HepG2 (cell line): Measurements from ENCODE around the gene ASPM. TPM values are rescaled to one million over a fixed set of nuclear protein-coding genes. Genes with fewer than 3 reads are reported as not detected.

Experiments
- ATAC-seq: fragments of 200-7000 bp; cut with Tn5 transposase; 3 replicates; pipeline ENCODE4 v1.9.1; 2020; ENCODE audit warnings: mild to moderate bottlenecking, moderate library complexity
- BruUV-seq: library from RNA; stranded (reverse); fragments of 400-500 nt; replicated peaks from 2 replicates; lab custom pipeline; 2021; lab: Mats Ljungman, UMichigan
- CTCF ChIA-PET: fragments of 300-600 bp; formaldehyde crosslinking; extraction: SDS; loops from one replicate; lab custom pipeline; 2021; ENCODE audit warnings: low total read pairs, inconsistent platforms, low intra/inter-chr PET ratio; lab: Yijun Ruan, JAX
- POLR2A ChIA-PET: fragments of 350-600 bp; sonication (Branson Sonifier 250); formaldehyde crosslinking; loops from one replicate; lab custom pipeline; 2020; ENCODE audit warnings: antibody characterized with exemption, inconsistent platforms; lab: Yijun Ruan, JAX
- DNase-seq: peaks from one replicate; pipeline ENCODE4 v3.0.0-alpha.2; 2015; ENCODE audit warnings: low spot score
- FAIRE-seq: peaks from 3 replicates; lab custom pipeline; 2011; peaks lifted over from hg19 to GRCh38; lab: Jason Lieb, UNC
- H2AFZ ChIP-seq: one replicate; pipeline ENCODE4 v1.6.1; 2011; ENCODE audit warnings: low read length, inconsistent platforms
- H3K27ac ChIP-seq: fragments of 300-600 bp; 3 replicates; pipeline ENCODE4 v1.8.0; 2011; ENCODE audit warnings: mixed run types, mild to moderate bottlenecking, mixed read lengths, low read length, inconsistent platforms; ENCODE audit not compliant: insufficient read depth; ENCODE audit errors: extremely low read length
- H3K27me3 ChIP-seq, 2 experiments: fragments of 200-600 bp in 1 of 2; 2 replicates in 1 of 2; 3 replicates in 1 of 2; pipeline versions ENCODE4 v1.6.0 to v1.8.0; 2011; ENCODE audit warnings: low read length in 2 of 2, mild to moderate bottlenecking in 2 of 2, moderate library complexity in 2 of 2, inconsistent platforms in 1 of 2; ENCODE audit not compliant: insufficient read depth in 2 of 2, control insufficient read depth in 1 of 2
- H3K36me3 ChIP-seq, 2 experiments: fragments of 200-600 bp in 1 of 2; replicated peaks in 1 of 2; 2 replicates in 1 of 2; 3 replicates in 1 of 2; pipeline versions ENCODE4 v1.5.1 to v1.8.0; 2011; ENCODE audit warnings: low read length in 2 of 2, inconsistent platforms in 1 of 2; ENCODE audit not compliant: insufficient read depth in 2 of 2, control insufficient read depth in 1 of 2
- H3K4me1 ChIP-seq: 2 replicates; pipeline ENCODE4 v1.5.1; 2012; ENCODE audit warnings: low read length, inconsistent platforms; ENCODE audit not compliant: insufficient read depth
- H3K4me2 ChIP-seq: 2 replicates; pipeline ENCODE4 v1.6.0; 2011; ENCODE audit warnings: low read depth, low read length, inconsistent platforms
- H3K4me3 ChIP-seq, 3 experiments: fragments of 200-600 bp in 1 of 3; sonication (generic), shearing (Covaris generic) in 1 of 3; replicated peaks in 1 of 3; 2 replicates each; pipeline ENCODE4 v1.5.1; 2011 to 2016; ENCODE audit warnings: low read length in 3 of 3, inconsistent platforms in 2 of 3, low read depth in 2 of 3, mild to moderate bottlenecking in 2 of 3, control low read depth in 1 of 3, mixed read lengths in 1 of 3; ENCODE audit not compliant: insufficient read depth in 1 of 3
- H3K79me2 ChIP-seq: one replicate; pipeline ENCODE4 v1.6.1; 2011; ENCODE audit warnings: low read length, inconsistent platforms; ENCODE audit not compliant: insufficient read depth
- H3K9ac ChIP-seq: 2 replicates; pipeline ENCODE4 v1.6.0; 2011; ENCODE audit warnings: mild to moderate bottlenecking, low read depth, low read length, inconsistent platforms; ENCODE audit not compliant: insufficient read depth
- H3K9me3 ChIP-seq: 2 replicates; pipeline ENCODE4 v1.5.1; 2012; ENCODE audit warnings: mild to moderate bottlenecking, low read length
- H4K20me1 ChIP-seq: 2 replicates; pipeline ENCODE4 v1.6.0; 2011; ENCODE audit warnings: inconsistent platforms, mild to moderate bottlenecking, low read length, moderate library complexity; ENCODE audit not compliant: insufficient read depth
- CREB3 ChIP-seq: sonication (generic); formaldehyde crosslinking; IDR thresholded peaks from 2 replicates; pipeline ENCODE4 v1.5.0; 2020; ENCODE audit warnings: missing genetic modification reagents
- EZH2 ChIP-seq: conservative IDR thresholded peaks from 2 replicates; pipeline ENCODE4 v1.6.1; 2012; ENCODE audit warnings: mild to moderate bottlenecking, low read depth, low read length, moderate library complexity
- FOXP4 ChIP-seq: sonication (generic); formaldehyde crosslinking; IDR thresholded peaks from 2 replicates; pipeline ENCODE4 v1.4.0; 2020; ENCODE audit warnings: missing genetic modification reagents
- HOXA7 ChIP-seq: sonication (generic); formaldehyde crosslinking; IDR thresholded peaks from 2 replicates; pipeline ENCODE4 v1.8.1; 2022; ENCODE audit warnings: mild to moderate bottlenecking, missing genetic modification reagents, moderate library complexity
- MED1 ChIP-seq: sonication (generic); formaldehyde crosslinking; IDR thresholded peaks from 2 replicates; pipeline ENCODE4 v1.4.0; 2020; ENCODE audit warnings: missing genetic modification reagents
- SMARCE1 ChIP-seq: fragments of 450-650 bp; IDR thresholded peaks from 2 replicates; pipeline ENCODE4 v1.6.1; 2017; ENCODE audit warnings: borderline replicate concordance
- TAF15 ChIP-seq: fragments of 200-400 bp; formaldehyde crosslinking; IDR thresholded peaks from one replicate; pipeline ENCODE4 v1.6.1; 2018; ENCODE audit warnings: mild to moderate bottlenecking, low read depth, low read length; ENCODE audit not compliant: poor library complexity, severe bottlenecking
- ZNF841 ChIP-seq: sonication (generic); formaldehyde crosslinking; IDR thresholded peaks from 2 replicates; pipeline ENCODE4 v1.8.1; 2023; ENCODE audit warnings: missing genetic modification reagents, borderline replicate concordance
- WGBS: methylation state at CpG from one replicate; pipeline ENCODE4 v1.1.6; 2017; ENCODE audit warnings: low lambda C conversion rate; 5-methylcytosine and 5-hydroxymethylcytosine counted together
- in situ Hi-C: cut with HindIII; loops from 2 replicates; pipeline ENCODE4 v1.10.0; 2017; ENCODE audit warnings: low pct_unique_long_range_greater_than_20kb; ENCODE audit not compliant: extremely low pct_ligation_motif_present
- intact Hi-C: fragments of 100-400 bp; cut with micrococcal nuclease; formaldehyde crosslinking; loops from one replicate; pipeline ENCODE4 v1.10.0; 2022; ENCODE audit not compliant: unreplicated experiment
- polyA plus RNA-seq, 8 experiments: library from polyadenylated mRNA; depleted of rRNA in 3 of 8; stranded (reverse) in 7 of 8; unstranded in 1 of 8; fragments of >200 nt; fragmentation: Illumina TruSeq in 4 of 8; extraction: Trizol in 4 of 8; gene quantifications; 2 replicates each; pipeline versions ENCODE4 v1.2.1 to v1.2.3, GENCODE V29; 2011 to 2016; ENCODE audit warnings: low read depth in 4 of 8, missing spikeins in 1 of 8, mixed read lengths in 1 of 8; ENCODE audit not compliant: insufficient read depth in 1 of 8
- total RNA-seq, 5 experiments: library from RNA; depleted of rRNA; stranded (reverse); fragments of >200 nt; fragmentation: Illumina TruSeq; extraction: Trizol; gene quantifications; 2 replicates each; pipeline ENCODE4 v1.2.3, GENCODE V29; 2016; ENCODE audit warnings: low read depth in 1 of 5
- TF ChIP-seq, protein P1 (sequence below): sonication (generic); formaldehyde crosslinking; IDR thresholded peaks from one replicate; pipeline ENCODE4 v1.5.1; 2020; ENCODE audit warnings: mild to moderate bottlenecking, missing genetic modification reagents; ENCODE audit errors: not compliant biosample characterization
- TF ChIP-seq, protein P2 (sequence below): sonication (generic); formaldehyde crosslinking; IDR thresholded peaks from 2 replicates; pipeline ENCODE4 v1.8.1; 2023; ENCODE audit warnings: mild to moderate bottlenecking, missing genetic modification reagents

The ASPM gene
- total and polyA plus RNA-seq, 2 of the 13 experiments (the other 11 are each of a cell fraction or from before 2014, with no cell fraction given): 7.7 to 29.1 TPM

DNA sequence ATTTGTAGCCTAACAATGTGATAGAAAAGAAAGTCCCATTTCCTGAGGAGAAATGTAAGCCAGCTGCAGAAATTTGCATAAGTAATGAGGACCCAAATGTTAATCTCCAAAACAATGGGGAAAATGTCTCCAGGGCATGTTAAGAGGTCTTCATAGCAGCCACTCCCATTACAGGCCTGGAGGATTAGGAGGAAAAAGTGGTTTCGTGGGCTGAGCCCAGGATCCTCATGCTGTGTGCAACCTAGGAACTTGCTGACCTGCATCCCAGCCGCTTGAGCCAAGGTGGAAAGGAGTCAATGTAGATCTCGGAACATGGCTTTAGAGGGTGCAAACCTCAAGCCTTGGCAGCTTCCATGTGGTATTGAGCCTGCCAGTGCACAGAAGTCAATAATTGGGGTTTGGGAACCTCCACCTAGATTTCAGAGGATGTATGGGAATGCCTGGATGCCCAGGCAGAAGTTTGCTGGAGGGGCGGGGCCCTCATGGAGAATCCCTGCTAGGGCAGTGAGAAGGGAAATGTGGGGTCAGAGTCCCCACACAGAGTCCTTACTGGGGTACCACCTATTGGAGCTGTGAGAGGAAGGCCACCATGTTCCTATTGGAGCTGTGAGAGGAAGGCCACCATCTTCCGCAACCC, 65.2 kb downstream of the ASPM start (continued):
- TF ChIP-seq, protein P1, sequence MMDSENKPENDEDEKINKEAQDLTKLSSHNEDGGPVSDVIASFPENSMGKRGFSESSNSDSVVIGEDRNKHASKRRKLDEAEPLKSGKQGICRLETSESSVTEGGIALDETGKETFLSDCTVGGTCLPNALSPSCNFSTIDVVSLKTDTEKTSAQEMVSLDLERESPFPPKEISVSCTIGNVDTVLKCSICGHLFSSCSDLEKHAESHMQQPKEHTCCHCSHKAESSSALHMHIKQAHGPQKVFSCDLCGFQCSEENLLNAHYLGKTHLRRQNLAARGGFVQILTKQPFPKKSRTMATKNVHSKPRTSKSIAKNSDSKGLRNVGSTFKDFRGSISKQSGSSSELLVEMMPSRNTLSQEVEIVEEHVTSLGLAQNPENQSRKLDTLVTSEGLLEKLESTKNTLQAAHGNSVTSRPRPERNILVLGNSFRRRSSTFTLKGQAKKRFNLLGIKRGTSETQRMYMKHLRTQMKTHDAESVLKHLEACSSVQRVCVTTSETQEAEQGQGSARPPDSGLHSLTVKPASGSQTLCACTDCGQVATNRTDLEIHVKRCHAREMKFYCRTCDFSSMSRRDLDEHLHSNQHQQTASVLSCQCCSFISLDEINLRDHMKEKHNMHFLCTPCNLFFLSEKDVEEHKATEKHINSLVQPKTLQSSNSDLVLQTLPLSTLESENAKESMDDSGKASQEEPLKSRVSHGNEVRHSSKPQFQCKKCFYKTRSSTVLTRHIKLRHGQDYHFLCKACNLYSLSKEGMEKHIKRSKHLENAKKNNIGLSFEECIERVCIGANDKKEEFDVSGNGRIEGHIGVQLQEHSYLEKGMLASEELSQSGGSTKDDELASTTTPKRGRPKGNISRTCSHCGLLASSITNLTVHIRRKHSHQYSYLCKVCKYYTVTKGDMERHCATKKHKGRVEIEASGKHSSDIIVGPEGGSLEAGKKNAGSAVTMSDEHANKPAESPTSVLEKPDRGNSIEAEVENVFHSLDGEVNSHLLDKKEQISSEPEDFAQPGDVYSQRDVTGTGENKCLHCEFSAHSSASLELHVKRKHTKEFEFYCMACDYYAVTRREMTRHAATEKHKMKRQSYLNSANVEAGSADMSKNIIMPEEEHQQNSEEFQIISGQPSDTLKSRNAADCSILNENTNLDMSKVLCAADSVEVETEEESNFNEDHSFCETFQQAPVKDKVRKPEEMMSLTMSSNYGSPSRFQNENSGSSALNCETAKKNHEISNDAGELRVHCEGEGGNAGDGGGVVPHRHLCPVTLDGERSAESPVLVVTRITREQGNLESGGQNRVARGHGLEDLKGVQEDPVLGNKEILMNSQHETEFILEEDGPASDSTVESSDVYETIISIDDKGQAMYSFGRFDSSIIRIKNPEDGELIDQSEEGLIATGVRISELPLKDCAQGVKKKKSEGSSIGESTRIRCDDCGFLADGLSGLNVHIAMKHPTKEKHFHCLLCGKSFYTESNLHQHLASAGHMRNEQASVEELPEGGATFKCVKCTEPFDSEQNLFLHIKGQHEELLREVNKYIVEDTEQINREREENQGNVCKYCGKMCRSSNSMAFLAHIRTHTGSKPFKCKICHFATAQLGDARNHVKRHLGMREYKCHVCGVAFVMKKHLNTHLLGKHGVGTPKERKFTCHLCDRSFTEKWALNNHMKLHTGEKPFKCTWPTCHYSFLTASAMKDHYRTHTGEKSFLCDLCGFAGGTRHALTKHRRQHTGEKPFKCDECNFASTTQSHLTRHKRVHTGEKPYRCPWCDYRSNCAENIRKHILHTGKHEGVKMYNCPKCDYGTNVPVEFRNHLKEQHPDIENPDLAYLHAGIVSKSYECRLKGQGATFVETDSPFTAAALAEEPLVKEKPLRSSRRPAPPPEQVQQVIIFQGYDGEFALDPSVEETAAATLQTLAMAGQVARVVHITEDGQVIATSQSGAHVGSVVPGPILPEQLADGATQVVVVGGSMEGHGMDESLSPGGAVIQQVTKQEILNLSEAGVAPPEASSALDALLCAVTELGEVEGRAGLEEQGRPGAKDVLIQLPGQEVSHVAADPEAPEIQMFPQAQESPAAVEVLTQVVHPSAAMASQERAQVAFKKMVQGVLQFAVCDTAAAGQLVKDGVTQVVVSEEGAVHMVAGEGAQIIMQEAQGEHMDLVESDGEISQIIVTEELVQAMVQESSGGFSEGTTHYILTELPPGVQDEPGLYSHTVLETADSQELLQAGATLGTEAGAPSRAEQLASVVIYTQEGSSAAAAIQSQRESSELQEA (CRISPR knock-in tag): no peak

DNA sequence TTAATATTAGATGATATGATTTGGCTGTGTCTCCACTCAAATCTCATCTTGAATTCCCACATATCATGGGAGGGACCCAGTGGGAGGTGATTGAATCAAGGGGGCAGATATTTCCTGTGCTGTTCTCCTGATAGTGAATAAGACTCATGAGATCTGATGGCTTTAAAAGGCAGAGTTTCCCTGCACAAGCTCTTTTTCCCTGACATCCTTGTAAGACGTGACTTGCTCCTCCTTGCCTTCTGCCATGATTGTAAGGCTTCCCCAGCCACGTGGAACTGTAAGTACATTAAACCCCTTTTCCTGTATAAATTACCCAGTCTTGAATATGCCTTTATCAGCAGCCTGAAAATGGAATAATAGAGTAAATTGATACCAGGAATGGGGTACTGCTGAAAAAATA, 66.1 kb downstream of the ASPM start:
- in situ Hi-C loops: no loop called here
- ATAC-seq (no peak), DNase-seq (no peak), FAIRE-seq (no peak)
- peaks cover 0 to 15% of the 10 kb centered on the region in 2 experiments; a peak in 2 of 5 replicates for H3K36me3 ChIP-seq
- intact Hi-C loops: no loop called here
- no peaks in the 10 kb centered on the region for H3K79me2 ChIP-seq
- H3K4me3 ChIP-seq: no peak overlapping the region
- CTCF ChIA-PET: no interaction called here
- POLR2A ChIA-PET: no interaction called here
- H3K27me3 ChIP-seq: no peaks in the 10 kb centered on the region
- no peaks in the 10 kb centered on the region for H3K4me1 ChIP-seq
- WGBS: 94% methylated on average over 2 of the region's 2 CpGs
- H4K20me1 ChIP-seq: no peaks in the 10 kb centered on the region
- H3K27ac ChIP-seq: no peak overlapping the region
- H3K4me2 ChIP-seq: no peak overlapping the region
- no peak overlapping the region for H3K9ac ChIP-seq
- peaks cover 23% of the 10 kb centered on the region for H3K9me3 ChIP-seq
- no peak overlapping the region for H2AFZ ChIP-seq
- BruUV-seq: no TSS peak
- no peak for TF ChIP-seq SMARCE1
- TF ChIP-seq TAF15: no peak
- no peak for TF ChIP-seq ZNF841 (CRISPR knock-in tag)
- no peak for TF ChIP-seq MED1 (CRISPR knock-in tag)
- TF ChIP-seq, protein P2, sequence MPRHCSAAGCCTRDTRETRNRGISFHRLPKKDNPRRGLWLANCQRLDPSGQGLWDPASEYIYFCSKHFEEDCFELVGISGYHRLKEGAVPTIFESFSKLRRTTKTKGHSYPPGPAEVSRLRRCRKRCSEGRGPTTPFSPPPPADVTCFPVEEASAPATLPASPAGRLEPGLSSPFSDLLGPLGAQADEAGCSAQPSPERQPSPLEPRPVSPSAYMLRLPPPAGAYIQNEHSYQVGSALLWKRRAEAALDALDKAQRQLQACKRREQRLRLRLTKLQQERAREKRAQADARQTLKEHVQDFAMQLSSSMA: no peak
- TF ChIP-seq FOXP4 (CRISPR knock-in tag): no peak
- no peak for TF ChIP-seq CREB3 (CRISPR knock-in tag)
- no peak for TF ChIP-seq EZH2
- TF ChIP-seq HOXA7 (CRISPR knock-in tag): no peak
